DND-41 (cell line): ENCODE measurements around the gene CXCL11.
"Not testable (repeated sequence)": the region's sequence is repeated elsewhere in the genome, so short reads cannot be mapped to it uniquely, and the experiment has no call there.

ENCODE experiments used
- ATAC-seq: fragments of 200-7000 bp; cut with Tn5 transposase; 3 replicates; pipeline ENCODE4 v1.9.1; 2021; ENCODE audit warnings: low read depth; ENCODE audit not compliant: insufficient read depth
- DNase-seq: peaks from one replicate; pipeline ENCODE4 v3.0.0-alpha.2; 2020
- H2AFZ ChIP-seq: 2 replicates; pipeline ENCODE4 v1.6.0; 2012; ENCODE audit warnings: low read depth, low read length
- H3K27ac ChIP-seq: 2 replicates; pipeline ENCODE4 v1.5.1; 2012; ENCODE audit warnings: low read length, inconsistent platforms
- H3K27me3 ChIP-seq: fragments of 200-600 bp; sonication (generic); 2 replicates; pipeline ENCODE4 v1.6.0; 2012; ENCODE audit warnings: low read length, mild to moderate bottlenecking, inconsistent platforms; ENCODE audit not compliant: insufficient read depth, poor library complexity
- H3K36me3 ChIP-seq: 2 replicates; pipeline ENCODE4 v1.5.1; 2012; ENCODE audit warnings: low read length, inconsistent platforms; ENCODE audit not compliant: insufficient read depth
- H3K4me1 ChIP-seq: 2 replicates; pipeline ENCODE4 v1.5.1; 2012; ENCODE audit warnings: mild to moderate bottlenecking, low read length; ENCODE audit not compliant: insufficient read depth
- H3K4me2 ChIP-seq: 2 replicates; pipeline ENCODE4 v1.6.0; 2012; ENCODE audit warnings: mild to moderate bottlenecking, moderate library complexity, low read length, inconsistent platforms; ENCODE audit not compliant: insufficient read depth
- H3K4me3 ChIP-seq, 2 experiments: fragments of 200-600 bp in 1 of 2; shearing (Covaris generic) in 1 of 2; 2 replicates each; pipeline ENCODE4 v1.5.1; 2012 to 2016; ENCODE audit warnings: inconsistent platforms in 2 of 2, low read length in 2 of 2, mild to moderate bottlenecking in 2 of 2, low read depth in 1 of 2, moderate library complexity in 1 of 2
- H3K79me2 ChIP-seq: 2 replicates; pipeline ENCODE4 v1.6.0; 2012; ENCODE audit warnings: low read length, inconsistent platforms; ENCODE audit not compliant: insufficient read depth
- H3K9ac ChIP-seq: 2 replicates; pipeline ENCODE4 v1.6.0; 2012; ENCODE audit warnings: low read depth, mild to moderate bottlenecking, inconsistent platforms, low read length, moderate library complexity
- H3K9me3 ChIP-seq: 2 replicates; pipeline ENCODE4 v1.5.1; 2012; ENCODE audit warnings: low read length, moderate library complexity, mild to moderate bottlenecking, inconsistent platforms; ENCODE audit not compliant: insufficient read depth, severe bottlenecking
- H4K20me1 ChIP-seq: 2 replicates; pipeline ENCODE4 v1.6.0; 2012; ENCODE audit warnings: low read length; ENCODE audit not compliant: insufficient read depth
- CTCF ChIP-seq: IDR thresholded peaks from 2 replicates; pipeline ENCODE4 v1.5.1; 2012; ENCODE audit warnings: borderline replicate concordance, low read length, moderate library complexity, mild to moderate bottlenecking; ENCODE audit not compliant: poor library complexity, severe bottlenecking; ENCODE audit errors: extremely low read depth
- EZH2 ChIP-seq: IDR thresholded peaks from 3 replicates; pipeline ENCODE4 v1.6.1; 2012; ENCODE audit warnings: borderline replicate concordance, low read depth, mild to moderate bottlenecking, moderate library complexity, low read length, inconsistent platforms; ENCODE audit not compliant: severe bottlenecking

CXCL11 gene

GRCh38 chr4:76058302-76058701 lies 22.4 kb upstream of the CXCL11 start:
- Histone ChIP-seq H3K79me2 (no peaks in the 10 kb centered on the region), H3K4me1 (no peaks in the 10 kb centered on the region), H2AFZ (no peak overlapping the region), H3K36me3 (no peaks in the 10 kb centered on the region), H3K4me3 (no peak overlapping the region), H3K27me3 (peaks cover 38% of the 10 kb centered on the region), H4K20me1 (no peaks in the 10 kb centered on the region), H3K9ac (no peak overlapping the region), H3K9me3 (no peaks in the 10 kb centered on the region), H3K4me2 (no peak overlapping the region), H3K27ac (no peak overlapping the region)
- TF ChIP-seq CTCF (no peak), EZH2 (no peak)
- DNase-seq (no peak), ATAC-seq (no peak)

GRCh38 chr4:76055421-76055820 lies 19.6 kb upstream of the CXCL11 start:
- Histone ChIP-seq H3K4me2 (no peak overlapping the region), H3K27ac (no peak overlapping the region), H3K27me3 (peaks cover 38% of the 10 kb centered on the region), H2AFZ (no peak overlapping the region), H3K9ac (no peak overlapping the region), H4K20me1 (no peaks in the 10 kb centered on the region), H3K4me3 (no peak overlapping the region), H3K79me2 (no peaks in the 10 kb centered on the region), H3K9me3 (no peaks in the 10 kb centered on the region), H3K4me1 (no peaks in the 10 kb centered on the region), H3K36me3 (no peaks in the 10 kb centered on the region)
- ATAC-seq = no peak
- DNase-seq = no peak
- TF ChIP-seq CTCF = no peak
- TF ChIP-seq EZH2 = no peak

GRCh38 chr4:76055016-76055415 lies 19.1 kb upstream of the CXCL11 start:
- no peaks in the 10 kb centered on the region for H3K79me2 ChIP-seq
- no peaks in the 10 kb centered on the region for H3K4me1 ChIP-seq
- DNase-seq (no peak), ATAC-seq (no peak)
- no peak overlapping the region for H2AFZ ChIP-seq
- H3K27me3 ChIP-seq = peaks cover 38% of the 10 kb centered on the region
- H4K20me1 ChIP-seq = no peaks in the 10 kb centered on the region
- no peak overlapping the region for H3K9ac ChIP-seq
- no peaks in the 10 kb centered on the region for H3K36me3 ChIP-seq
- H3K9me3 ChIP-seq = no peaks in the 10 kb centered on the region
- H3K27ac ChIP-seq = no peak overlapping the region
- no peak overlapping the region for H3K4me2 ChIP-seq
- TF ChIP-seq EZH2 = no peak
- no peak for TF ChIP-seq CTCF
- H3K4me3 ChIP-seq = no peak overlapping the region

- H3K27ac ChIP-seq = no peak overlapping the region
Measured at GRCh38 chr4:76053730-76054129, 17.9 kb upstream of the CXCL11 start.

GRCh38 chr4:76050560-76051050 lies 14.7 kb upstream of the CXCL11 start:
- not testable (repeated sequence) for H3K36me3 ChIP-seq, H4K20me1 ChIP-seq, H3K4me2 ChIP-seq, H3K9me3 ChIP-seq, H3K27ac ChIP-seq, H3K79me2 ChIP-seq, DNase-seq, ATAC-seq, H3K9ac ChIP-seq, H3K4me1 ChIP-seq, H2AFZ ChIP-seq, H3K4me3 ChIP-seq
- peaks cover 13% of the 10 kb centered on the region for H3K27me3 ChIP-seq

More at GRCh38 chr4:76053730-76054129, 17.9 kb upstream of the CXCL11 start:
- Histone ChIP-seq H3K4me2 (no peak overlapping the region), H3K4me1 (no peaks in the 10 kb centered on the region), H3K9ac (no peak overlapping the region), H3K27me3 (peaks cover 32% of the 10 kb centered on the region), H3K9me3 (no peaks in the 10 kb centered on the region), H3K4me3 (no peak overlapping the region), H3K79me2 (no peaks in the 10 kb centered on the region), H3K36me3 (no peaks in the 10 kb centered on the region), H4K20me1 (no peaks in the 10 kb centered on the region), H2AFZ (no peak overlapping the region)
- no peak for ATAC-seq
- no peak for DNase-seq
- TF ChIP-seq CTCF (no peak), EZH2 (no peak)
